SK-N-SH treated with all-trans-retinoic acid at 6 μM for 48 hours (cell line): ENCODE data around the gene PTGIS.

Experiments used
- ARNTL ChIP-seq: fragments of 450-650 bp; formaldehyde crosslinking; IDR thresholded peaks from 2 replicates; pipeline ENCODE4 v1.5.0; 2020; ENCODE audit warnings: low read depth, mild to moderate bottlenecking, moderate library complexity, borderline replicate concordance
- CREB5 ChIP-seq: fragments of 250-450 bp; sonication (Bioruptor Pico); IDR thresholded peaks from 2 replicates; pipeline ENCODE4 v1.5.1; 2020; ENCODE audit warnings: low read depth, mild to moderate bottlenecking, moderate library complexity
- CSDC2 ChIP-seq: fragments of 250-450 bp; sonication (Bioruptor Pico); IDR thresholded peaks from 2 replicates; pipeline ENCODE4 v1.5.0; 2020; ENCODE audit warnings: mild to moderate bottlenecking, moderate library complexity
- GLIS3 ChIP-seq: fragments of 250-450 bp; sonication (Bioruptor Pico); IDR thresholded peaks from 2 replicates; pipeline ENCODE4 v1.5.0; 2020; ENCODE audit warnings: mild to moderate bottlenecking, moderate library complexity
- ISL1 ChIP-seq: fragments of 250-450 bp; sonication (Bioruptor Pico); IDR thresholded peaks from 2 replicates; pipeline ENCODE4 v2.1.2; 2022; ENCODE audit warnings: mild to moderate bottlenecking, moderate library complexity
- TSHZ2 ChIP-seq: fragments of 250-450 bp; sonication (Bioruptor Pico); IDR thresholded peaks from 2 replicates; pipeline ENCODE4 v1.5.0; 2020; ENCODE audit warnings: mild to moderate bottlenecking, moderate library complexity
- ZC3H10 ChIP-seq: fragments of 250-450 bp; sonication (Bioruptor Pico); IDR thresholded peaks from 2 replicates; pipeline ENCODE4 v1.5.1; 2021; ENCODE audit warnings: mild to moderate bottlenecking, moderate library complexity
- ZFP3 ChIP-seq: fragments of 250-450 bp; sonication (Bioruptor Pico); IDR thresholded peaks from 2 replicates; pipeline ENCODE4 v1.5.0; 2020; ENCODE audit warnings: mild to moderate bottlenecking, moderate library complexity
- ZNF565 ChIP-seq: fragments of 450-650 bp; formaldehyde crosslinking; conservative IDR thresholded peaks from 2 replicates; pipeline ENCODE4 v1.5.0; 2020; ENCODE audit warnings: low read depth, mild to moderate bottlenecking, moderate library complexity
- ZNF70 ChIP-seq: fragments of 450-650 bp; formaldehyde crosslinking; IDR thresholded peaks from 2 replicates; pipeline ENCODE4 v1.5.0; 2020; ENCODE audit warnings: mild to moderate bottlenecking, moderate library complexity

- TF ChIP-seq TSHZ2 (CRISPR knock-in tag) = no peak
- no peak for TF ChIP-seq CSDC2 (CRISPR knock-in tag)
- TF ChIP-seq ARNTL (CRISPR knock-in tag) = no peak
- no peak for TF ChIP-seq ZC3H10
- TF ChIP-seq ZNF70 (CRISPR knock-in tag) = no peak
- TF ChIP-seq ZFP3 (CRISPR knock-in tag) = no peak
- TF ChIP-seq ZNF565 (CRISPR knock-in tag) = no peak
- TF ChIP-seq CREB5 (CRISPR knock-in tag) = no peak
- TF ChIP-seq GLIS3 = no peak
- TF ChIP-seq ISL1 (CRISPR knock-in tag) = no peak
These were observed 110.5 kb downstream of the PTGIS start for GRCh38 chr20:49457444-49457843.
